Activated B cell treated with CpG ODN at 0.5 μM for 24 hours (primary cell): ENCODE results near the gene SYK. TPM values are rescaled to one million over a fixed set of nuclear protein-coding genes. Genes with fewer than 3 reads are reported as not detected.

Experiments used
- ATAC-seq: fragments of 200-7000 bp; cut with Tn5 transposase; one replicate; pipeline ENCODE4 v1.10.0; 2021; ENCODE audit warnings: low read depth, mild to moderate bottlenecking, moderate library complexity
- CTCF ChIA-PET: fragments of 350-600 bp; sonication (Branson Sonifier 250); formaldehyde crosslinking; loops from one replicate; lab custom pipeline; 2021; ENCODE audit warnings: antibody characterized with exemption; lab: Charles Lee
- POLR2A ChIA-PET: fragments of 350-600 bp; sonication (Branson Sonifier 250); formaldehyde crosslinking; loops from one replicate; lab custom pipeline; 2021; ENCODE audit warnings: antibody characterized with exemption; lab: Charles Lee
- DNase-seq: peaks from one replicate; pipeline ENCODE4 v3.0.0; 2022
- H3K27ac Mint-ChIP-seq: one replicate; pipeline ENCODE4 v1.8.0; 2020; ENCODE audit warnings: mixed read lengths
- H3K27me3 Mint-ChIP-seq: one replicate; pipeline ENCODE4 v1.8.0; 2021; ENCODE audit warnings: mixed read lengths
- H3K36me3 Mint-ChIP-seq: one replicate; pipeline ENCODE4 v1.8.0; 2021; ENCODE audit warnings: low read depth, mixed read lengths
- H3K4me1 Mint-ChIP-seq: one replicate; pipeline ENCODE4 v1.8.0; 2021; ENCODE audit warnings: mixed read lengths
- H3K4me3 Mint-ChIP-seq: one replicate; pipeline ENCODE4 v1.8.0; 2020; ENCODE audit warnings: mild to moderate bottlenecking, mixed read lengths
- H3K9me3 Mint-ChIP-seq: one replicate; pipeline ENCODE4 v1.8.0; 2020; ENCODE audit warnings: mixed read lengths
- CTCF ChIP-seq: fragments of 200-600 bp; IDR thresholded peaks from one replicate; pipeline ENCODE4 v1.8.0; 2022; ENCODE audit warnings: antibody characterized with exemption, mild to moderate bottlenecking
- intact Hi-C: fragments of 100-400 bp; cut with micrococcal nuclease; formaldehyde crosslinking; loops from one replicate; pipeline ENCODE4 v1.15.1; 2024
- total RNA-seq: library from RNA; stranded (reverse); gene quantifications from 2 replicates; pipeline ENCODE4 v1.2.3, GENCODE V29; 2022

The SYK gene
- total RNA-seq, 1 donor from 2014 or later: 222 TPM

GRCh38 chr9:90926936-90927335 lies 125.3 kb downstream of the SYK start:
- intact Hi-C loops: loop anchor here (10.0 kb wide), 1 partner anchor 278 kb away; no protein-coding TSS in a partner anchor
- Mint-ChIP-seq H3K4me1 (peaks cover 12% of the 10 kb centered on the region), H3K27me3 (peaks cover 21% of the 10 kb centered on the region), H3K4me3 (no peak overlapping the region), H3K9me3 (no peaks in the 10 kb centered on the region), H3K36me3 (no peaks in the 10 kb centered on the region), H3K27ac (no peak overlapping the region)
- no peak for TF ChIP-seq CTCF
- ChIA-PET POLR2A (no interaction called here), CTCF (no interaction called here)
- DNase-seq: no peak
- no peak for ATAC-seq

GRCh38 chr9:90927496-90927895 lies 125.9 kb downstream of the SYK start:
- POLR2A ChIA-PET: no interaction called here
- intact Hi-C loops: loop anchor here (10.0 kb wide), 1 partner anchor 277 kb away; no protein-coding TSS in a partner anchor
- no peaks in the 10 kb centered on the region for H3K36me3 Mint-ChIP-seq
- peaks cover 19% of the 10 kb centered on the region for H3K27me3 Mint-ChIP-seq
- CTCF ChIA-PET: no interaction called here
- no peak for ATAC-seq
- no peak for TF ChIP-seq CTCF
- no peak overlapping the region for H3K27ac Mint-ChIP-seq
- peaks cover 12% of the 10 kb centered on the region for H3K4me1 Mint-ChIP-seq
- no peaks in the 10 kb centered on the region for H3K9me3 Mint-ChIP-seq
- no peak for DNase-seq
- H3K4me3 Mint-ChIP-seq: no peak overlapping the region

- ATAC-seq: no peak
- H3K27ac Mint-ChIP-seq: no peak overlapping the region
- DNase-seq: no peak
- CTCF ChIA-PET: no interaction called here
- intact Hi-C loops: loop anchor here (10.0 kb wide), 1 partner anchor 275 kb away; no protein-coding TSS in a partner anchor
- H3K36me3 Mint-ChIP-seq: no peaks in the 10 kb centered on the region
- POLR2A ChIA-PET: no interaction called here
- no peaks in the 10 kb centered on the region for H3K4me1 Mint-ChIP-seq
- no peak for TF ChIP-seq CTCF
- H3K27me3 Mint-ChIP-seq: peaks cover 17% of the 10 kb centered on the region
- H3K9me3 Mint-ChIP-seq: no peaks in the 10 kb centered on the region
- no peak overlapping the region for H3K4me3 Mint-ChIP-seq
Measured at GRCh38 chr9:90929626-90930025, 128.0 kb downstream of the SYK start.

GRCh38 chr9:90933468-90933867 lies 131.8 kb downstream of the SYK start:
- intact Hi-C loops: no loop called here
- DNase-seq: no peak
- POLR2A ChIA-PET: no interaction called here
- Mint-ChIP-seq H3K4me3 (no peak overlapping the region), H3K27me3 (peaks cover 23% of the 10 kb centered on the region), H3K4me1 (no peaks in the 10 kb centered on the region), H3K27ac (no peak overlapping the region), H3K36me3 (no peaks in the 10 kb centered on the region), H3K9me3 (no peaks in the 10 kb centered on the region)
- ATAC-seq: no peak
- CTCF ChIA-PET: no interaction called here
- no peak for TF ChIP-seq CTCF

- Mint-ChIP-seq H3K4me3 (no peak overlapping the region), H3K4me1 (no peaks in the 10 kb centered on the region), H3K27me3 (peaks cover 31% of the 10 kb centered on the region), H3K9me3 (peaks cover 4% of the 10 kb centered on the region), H3K36me3 (no peaks in the 10 kb centered on the region), H3K27ac (no peak overlapping the region)
- ATAC-seq: no peak
- ChIA-PET CTCF (interaction anchor here (1.4 kb wide), 1 partner anchor 24 kb away, joined by 4 read pairs; no protein-coding TSS in a partner anchor), POLR2A (no interaction called here)
- no peak for DNase-seq
- intact Hi-C loops: no loop called here
- TF ChIP-seq CTCF: no peak
Measured at GRCh38 chr9:90939351-90939750, 137.7 kb downstream of the SYK start.
